Inferior parietal cortex (tissue), 1 donor: ENCODE results near the gene EBF3.

Source experiments
- DNase-seq: peaks from one replicate; pipeline ENCODE4 v3.0.0-alpha.2; 2016; ENCODE audit errors: extremely low spot score

EBF3 gene

GRCh38 chr10:129892548-129893052 lies 71.5 kb downstream of the EBF3 start:
- DNase-seq: no peak

- no peak for DNase-seq
Observed at GRCh38 chr10:129891806-129892205, 72.3 kb downstream of the EBF3 start.

- no peak for DNase-seq
Observed at GRCh38 chr10:129890170-129890569, 73.9 kb downstream of the EBF3 start.

GRCh38 chr10:129888784-129889616 lies 75.1 kb downstream of the EBF3 start:
- DNase-seq: no peak

- DNase-seq: no peak
Observed at GRCh38 chr10:129887986-129888783, 75.9 kb downstream of the EBF3 start.

GRCh38 chr10:129887381-129887905 lies 76.6 kb downstream of the EBF3 start:
- DNase-seq: no peak

GRCh38 chr10:129886263-129886662 lies 77.8 kb downstream of the EBF3 start:
- no peak for DNase-seq

GRCh38 chr10:129885526-129885925 lies 78.5 kb downstream of the EBF3 start:
- no peak for DNase-seq

GRCh38 chr10:129884398-129885078 lies 79.5 kb downstream of the EBF3 start:
- no peak for DNase-seq

- no peak for DNase-seq
Observed at GRCh38 chr10:129883626-129884397, 80.3 kb downstream of the EBF3 start.

GRCh38 chr10:129883029-129883428 lies 81.0 kb downstream of the EBF3 start:
- DNase-seq: no peak

- no peak for DNase-seq
Observed at GRCh38 chr10:129882291-129883010, 81.6 kb downstream of the EBF3 start.

GRCh38 chr10:129881641-129882040 lies 82.4 kb downstream of the EBF3 start:
- no peak for DNase-seq

GRCh38 chr10:129880191-129880870 lies 83.7 kb downstream of the EBF3 start:
- no peak for DNase-seq

- no peak for DNase-seq
Observed at GRCh38 chr10:129879655-129880054, 84.4 kb downstream of the EBF3 start.

GRCh38 chr10:129878835-129879234 lies 85.2 kb downstream of the EBF3 start:
- no peak for DNase-seq

GRCh38 chr10:129877773-129878371 lies 86.2 kb downstream of the EBF3 start:
- peak; percentile 5 for DNase-seq

GRCh38 chr10:129876838-129877237 lies 87.2 kb downstream of the EBF3 start:
- DNase-seq: no peak

- DNase-seq: no peak
Observed at GRCh38 chr10:129875993-129876726, 87.9 kb downstream of the EBF3 start.
